Left ventricle myocardium superior (tissue), 1 donor: ENCODE data around the gene TECPR1. TPM values are rescaled to one million over a fixed set of nuclear protein-coding genes. Genes with fewer than 3 reads are reported as not detected.
A peak's percentile ranks its signal among the peaks of the same experiment; 100 is the strongest.
"Not testable (repeated sequence)": the region's sequence is repeated elsewhere in the genome, so short reads cannot be mapped to it uniquely, and the experiment has no call there.

Experiments
- ATAC-seq: fragments of 200-7000 bp; cut with Tn5 transposase; one replicate; pipeline ENCODE4 v1.9.1; 2020; ENCODE audit warnings: mild to moderate bottlenecking, moderate library complexity
- DNase-seq: peaks from one replicate; pipeline ENCODE4 v3.0.0-alpha.2; 2020
- intact Hi-C: fragments of 100-400 bp; cut with micrococcal nuclease; formaldehyde crosslinking; loops from one replicate; pipeline ENCODE4 v1.11.0; 2022
- total RNA-seq: library from RNA; stranded (reverse); fragmentation: NEBNext Ultra II Directional; extraction: Animal tissue kit (Norgen Biotek cat#: 25700); gene quantifications from one replicate; pipeline ENCODE4 v1.2.1, GENCODE V29; 2021
- donor health status: DM: no; HTN: yes; CAD: no; lungs with severe emphysema.

The TECPR1 gene
- total RNA-seq, 1 donor from 2014 or later = 25.2 TPM

DNA sequence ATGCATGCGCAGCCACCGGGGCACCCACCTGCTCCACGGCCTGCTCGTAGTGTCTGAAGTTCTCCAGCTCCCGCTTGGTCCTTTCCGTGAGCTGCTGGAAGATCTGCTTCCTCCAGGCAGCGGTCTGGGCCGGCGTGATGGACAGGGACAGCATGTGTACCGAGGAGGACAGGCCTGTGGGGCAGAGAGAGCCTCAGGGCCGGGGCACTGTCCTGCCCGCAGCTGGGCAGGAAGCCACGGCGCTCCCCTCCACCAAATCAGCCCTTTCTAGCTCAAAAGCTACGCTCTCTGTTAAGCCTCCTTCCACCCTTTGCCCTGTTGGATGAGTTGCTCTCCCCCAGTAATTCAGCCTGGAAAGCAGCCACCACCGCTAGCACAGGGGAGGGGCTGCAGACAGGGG is 19.2 kb downstream of the TECPR1 start:
- intact Hi-C loops = no loop called here
- no peak for DNase-seq
- ATAC-seq = no peak

DNA sequence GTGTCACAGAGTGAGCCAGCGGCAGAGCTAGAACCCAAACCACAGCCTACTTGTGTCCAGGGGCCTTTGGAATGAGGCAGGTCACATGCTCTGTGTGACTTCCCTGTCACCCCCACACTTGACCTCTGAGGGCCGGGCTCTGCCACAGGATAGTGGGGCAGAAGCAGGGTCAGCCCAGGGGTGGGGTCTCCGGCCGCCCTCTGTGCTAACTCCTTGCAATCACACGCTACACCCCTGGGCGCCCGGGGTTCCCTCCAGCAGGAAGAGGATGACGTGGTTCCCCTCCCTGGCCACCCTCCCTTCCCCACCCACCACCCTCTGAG is 19.8 kb downstream of the TECPR1 start:
- DNase-seq (no peak), ATAC-seq (no peak)
- intact Hi-C loops = no loop called here

DNA sequence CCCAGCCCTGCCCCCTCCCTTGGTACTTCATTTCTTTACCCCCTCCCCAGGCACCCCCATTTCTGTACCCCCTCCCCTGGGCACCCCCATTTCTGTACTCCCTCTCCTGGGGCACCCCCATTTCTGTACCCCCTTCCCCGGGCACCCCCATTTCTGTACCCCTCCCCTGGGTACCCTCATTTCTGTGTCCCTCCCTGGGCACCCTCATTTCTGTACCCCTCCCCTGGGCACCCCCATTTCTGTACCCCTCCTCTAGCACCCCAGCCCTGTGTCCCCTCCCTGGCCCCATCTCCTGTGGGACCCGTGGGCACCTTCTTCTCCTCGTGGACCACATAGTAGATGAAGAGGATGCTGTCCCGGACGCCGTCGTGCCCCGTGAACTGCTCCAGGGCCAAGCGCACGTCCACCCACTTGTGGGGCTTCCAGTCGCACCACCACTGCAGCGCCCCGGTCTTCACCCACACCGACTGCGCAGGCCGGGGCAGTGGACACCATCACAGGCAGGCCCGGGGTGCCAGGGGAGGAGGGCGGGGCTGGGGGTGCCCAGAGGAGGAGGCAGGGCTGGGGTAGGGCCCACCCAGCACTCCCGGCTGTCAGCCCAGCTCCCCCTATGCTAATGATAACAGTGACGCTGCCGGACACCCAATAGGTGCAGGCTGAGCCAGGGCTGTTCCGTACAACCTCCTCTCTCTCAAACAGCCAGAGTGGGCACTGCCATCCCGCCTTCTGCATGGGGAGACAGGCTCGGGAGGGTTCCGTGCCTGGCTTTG is 20.4 kb downstream of the TECPR1 start:
- ATAC-seq (no peak), DNase-seq (no peak)
- intact Hi-C loops = no loop called here

DNA sequence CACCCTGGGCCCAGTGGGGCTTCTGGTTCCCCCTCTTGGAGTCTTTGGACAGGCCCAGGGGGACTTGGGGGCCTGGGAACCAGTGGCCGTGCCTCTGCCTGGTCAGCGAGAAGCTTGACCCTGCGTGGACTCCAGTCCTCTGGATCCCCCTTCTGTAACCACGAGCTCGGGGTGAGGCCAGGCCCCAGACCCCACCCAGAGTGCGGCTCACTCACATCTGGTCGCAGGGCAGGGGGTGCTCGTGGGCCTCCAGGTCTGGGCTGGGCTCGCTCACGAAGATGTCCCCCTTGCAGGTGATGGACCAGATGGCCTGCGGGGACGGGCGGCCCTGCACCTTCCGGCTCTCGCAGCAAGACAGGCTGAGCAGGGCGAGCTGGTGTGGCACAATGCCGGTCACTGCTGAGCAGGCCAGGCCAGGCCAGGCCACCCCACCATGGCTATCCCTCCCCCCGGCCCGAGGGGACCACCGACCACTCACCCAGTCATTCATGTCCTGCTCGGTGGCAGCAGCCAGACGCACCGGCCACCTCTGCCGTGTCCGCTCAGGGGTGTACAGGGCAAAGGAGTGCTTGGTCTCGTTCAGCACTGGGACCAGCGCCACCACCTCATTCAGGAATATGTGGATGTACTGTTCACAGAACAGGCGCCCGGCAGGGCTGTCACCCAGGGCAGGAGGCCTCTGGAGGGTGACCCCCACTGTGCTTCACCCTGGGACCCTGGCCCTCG is 21.1 kb downstream of the TECPR1 start:
- no peak for DNase-seq

DNA sequence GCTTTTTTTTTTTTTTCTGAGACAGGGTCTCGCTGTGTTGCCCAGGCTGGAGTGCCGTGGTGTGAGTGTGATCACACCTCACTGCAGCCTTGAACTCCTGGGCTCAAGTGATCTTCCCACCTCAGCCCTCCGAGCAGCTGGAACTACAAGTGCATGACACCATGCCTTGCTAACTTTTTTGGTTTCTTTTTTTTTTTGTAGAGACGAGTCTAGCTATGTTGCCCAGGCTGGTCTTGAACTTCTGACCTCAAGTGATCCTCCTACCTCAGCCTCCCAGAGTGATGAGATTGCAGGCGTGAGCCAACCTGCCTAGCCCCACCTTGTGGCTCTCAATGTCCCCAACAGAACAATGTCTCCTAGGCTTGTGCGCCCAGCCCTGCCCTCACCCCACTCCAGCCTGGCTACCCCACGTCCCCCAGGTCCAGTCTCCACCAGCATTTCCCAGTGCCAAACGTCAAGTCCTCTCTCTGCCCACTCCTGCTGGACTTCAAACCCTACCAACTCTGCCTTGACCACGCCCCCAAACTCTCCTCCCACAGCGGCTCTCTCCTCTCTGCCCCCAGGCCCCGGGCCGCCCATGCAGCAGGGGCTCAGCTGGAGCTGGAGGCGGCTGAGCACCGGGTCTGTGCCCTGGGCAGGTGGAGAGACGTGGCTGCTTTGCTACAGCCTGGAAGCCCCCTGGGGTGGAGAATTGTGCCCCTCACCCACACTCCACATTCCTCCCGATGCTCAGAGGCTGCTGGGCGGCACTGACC is 21.9 kb downstream of the TECPR1 start:
- no peak for DNase-seq
- ATAC-seq = no peak
- intact Hi-C loops = no loop called here

More for the DNA sequence above, 21.1 kb downstream of the TECPR1 start:
- intact Hi-C loops = no loop called here
- no peak for ATAC-seq

DNA sequence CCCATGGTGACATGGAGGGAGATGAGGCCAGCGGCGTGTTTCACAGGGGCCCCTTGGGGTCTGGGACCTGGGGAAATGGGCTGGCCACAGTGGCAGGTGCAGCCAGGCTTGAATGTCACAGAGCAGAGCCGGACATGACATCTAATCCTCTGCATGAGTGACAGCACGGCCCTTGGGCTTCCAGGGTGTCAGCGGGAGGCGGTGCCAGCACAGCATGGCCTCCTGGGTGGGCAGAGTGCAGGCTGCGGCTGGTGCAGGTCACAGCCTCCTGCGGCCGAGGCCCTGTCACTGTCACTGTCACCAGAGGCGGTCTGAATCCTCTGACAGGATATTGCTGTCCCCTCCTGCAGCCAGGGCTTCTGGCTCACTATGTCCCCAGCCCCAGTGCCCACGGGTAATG is 22.6 kb downstream of the TECPR1 start:
- ATAC-seq = no peak
- intact Hi-C loops = no loop called here
- DNase-seq = no peak

DNA sequence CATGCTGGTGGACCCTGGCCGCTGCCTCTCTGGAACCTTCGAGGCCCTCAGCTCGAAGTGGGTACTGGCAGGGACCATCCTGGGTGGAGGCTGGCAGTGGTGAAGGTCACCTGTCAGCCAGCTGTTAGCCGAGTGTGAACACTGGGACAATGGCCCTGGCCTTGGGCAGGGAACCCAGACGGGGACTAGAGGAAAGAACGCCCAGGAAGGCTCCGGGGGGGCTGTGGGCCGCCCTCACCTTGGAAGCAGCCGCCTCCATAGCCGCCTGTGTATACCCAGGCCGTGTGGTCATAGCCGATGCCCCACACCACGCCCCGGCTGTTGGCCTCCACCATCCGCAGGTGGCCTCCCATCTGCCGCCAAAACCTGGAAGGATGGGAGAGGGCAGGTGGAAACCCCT is 23.2 kb downstream of the TECPR1 start:
- no peak for DNase-seq
- peak; percentile 11 for ATAC-seq
- intact Hi-C loops = no loop called here

DNA sequence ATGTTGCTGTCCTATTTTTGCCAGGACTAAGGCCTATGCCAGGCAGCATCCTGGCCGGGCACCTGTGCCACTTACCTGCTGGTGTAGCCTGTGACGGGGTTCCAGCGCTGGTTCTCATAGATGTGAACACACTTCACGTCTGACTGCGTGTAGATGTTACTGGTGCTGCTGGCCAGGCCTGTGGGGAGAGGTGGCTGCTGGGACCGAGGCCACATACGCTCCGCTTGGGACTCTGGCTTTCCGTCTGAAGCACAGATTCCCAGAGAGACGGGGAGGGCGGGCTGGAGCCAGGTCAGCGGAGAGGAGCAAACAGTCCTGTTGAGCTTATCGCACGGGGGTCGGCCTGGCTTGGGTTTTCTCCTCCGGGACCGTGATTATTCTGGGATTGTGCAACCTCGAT is 24.1 kb downstream of the TECPR1 start:
- ATAC-seq = no peak
- DNase-seq = no peak
- intact Hi-C loops = no loop called here

DNA sequence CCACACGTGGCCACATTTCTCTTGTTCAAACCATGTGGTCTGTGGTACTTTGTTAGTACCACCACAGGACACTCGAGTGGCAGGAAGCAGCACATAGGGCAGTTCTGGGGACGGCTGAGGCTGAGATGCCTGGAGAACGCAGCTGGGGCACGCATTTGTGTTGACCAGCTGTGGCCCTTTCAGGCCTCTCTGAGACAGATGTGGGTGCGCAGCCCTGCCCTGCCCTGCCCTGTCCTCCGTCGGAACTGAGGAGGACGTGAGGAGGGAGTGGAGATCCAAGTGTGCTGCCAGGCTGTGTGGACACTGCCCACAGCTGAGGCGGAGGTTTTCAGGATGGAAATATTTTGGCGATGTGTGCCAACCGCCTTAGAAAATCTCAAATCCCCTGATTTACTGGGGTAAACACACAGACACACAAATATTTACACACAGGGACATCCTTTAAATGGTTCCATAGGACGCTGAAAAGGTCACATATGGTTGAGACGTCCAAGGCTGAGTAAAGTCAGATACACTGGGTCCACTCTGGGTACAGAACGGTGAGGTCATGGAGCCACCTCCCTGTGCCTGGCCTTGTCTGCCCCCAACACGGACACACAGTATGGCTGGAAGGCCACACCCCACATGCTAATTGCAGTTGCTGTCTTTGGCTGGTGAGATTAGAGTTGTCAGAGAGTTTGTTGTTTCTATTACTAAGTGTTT is 26.0 kb downstream of the TECPR1 start:
- no peak for ATAC-seq
- intact Hi-C loops = no loop called here
- DNase-seq = no peak

DNA sequence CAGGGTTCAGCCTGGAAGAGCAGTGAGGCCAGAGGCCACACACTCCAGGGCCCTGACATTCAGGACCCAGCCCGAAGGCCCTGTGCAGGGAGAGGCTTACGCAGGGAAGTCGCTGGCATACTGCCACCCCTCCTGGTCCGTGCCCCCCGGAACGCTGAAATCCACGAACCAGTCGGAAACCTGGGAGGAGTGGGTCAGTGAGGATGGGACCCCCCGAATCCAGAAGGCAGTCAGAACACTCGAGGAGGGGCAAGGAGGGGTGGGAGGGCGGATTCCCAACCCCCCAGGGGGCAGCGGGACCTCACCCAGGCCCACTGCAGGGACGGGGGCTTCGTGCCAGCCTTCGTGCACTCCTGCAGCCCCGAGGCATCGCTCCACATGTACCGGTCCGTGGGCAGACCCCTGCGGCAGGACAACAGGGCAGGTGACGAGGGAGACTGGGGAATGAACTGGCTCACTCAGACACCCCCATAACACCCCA is 27.3 kb downstream of the TECPR1 start:
- intact Hi-C loops = no loop called here
- DNase-seq = no peak
- no peak for ATAC-seq

DNA sequence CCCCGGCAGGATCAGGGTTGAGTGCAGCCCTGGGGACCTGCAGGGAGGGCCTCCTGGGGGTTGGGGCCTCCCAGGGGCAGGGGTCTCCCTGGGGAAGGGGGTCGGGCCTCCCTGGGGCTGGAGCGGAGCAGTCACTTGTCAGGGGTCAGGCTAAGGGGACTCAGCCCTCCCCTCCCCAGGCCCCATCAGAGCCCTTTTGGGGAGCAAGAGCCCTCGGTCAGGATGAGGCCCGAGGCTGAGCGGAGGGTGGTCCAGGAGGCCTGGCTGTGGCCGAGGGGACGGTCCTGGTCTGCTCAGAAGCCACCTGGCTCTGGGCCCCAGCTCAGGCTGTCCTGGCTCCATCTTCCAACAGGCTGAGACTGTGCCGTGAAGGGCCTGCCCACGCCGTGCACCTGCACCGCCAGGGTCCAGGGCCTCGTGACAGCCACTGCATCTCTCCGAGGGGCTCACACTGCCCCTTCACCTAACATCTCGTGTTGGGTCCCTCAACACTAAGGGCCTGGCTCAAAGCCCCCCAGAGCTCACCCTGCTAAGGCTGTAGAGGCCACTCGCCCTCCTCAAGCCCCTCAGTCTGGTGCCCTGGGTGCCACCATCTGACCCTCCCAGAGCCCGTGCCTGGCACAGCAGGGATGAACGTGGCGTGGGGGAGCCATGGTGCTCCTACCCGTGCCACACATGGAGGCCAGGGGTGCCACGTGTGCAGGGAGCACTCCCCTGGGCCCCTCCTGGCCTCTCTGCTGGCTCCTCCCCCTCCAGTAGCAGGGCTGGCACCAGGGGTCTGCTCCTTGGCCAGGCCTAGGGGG is 27.9 kb downstream of the TECPR1 start:
- intact Hi-C loops = no loop called here
- DNase-seq (no peak), ATAC-seq (no peak)

DNA sequence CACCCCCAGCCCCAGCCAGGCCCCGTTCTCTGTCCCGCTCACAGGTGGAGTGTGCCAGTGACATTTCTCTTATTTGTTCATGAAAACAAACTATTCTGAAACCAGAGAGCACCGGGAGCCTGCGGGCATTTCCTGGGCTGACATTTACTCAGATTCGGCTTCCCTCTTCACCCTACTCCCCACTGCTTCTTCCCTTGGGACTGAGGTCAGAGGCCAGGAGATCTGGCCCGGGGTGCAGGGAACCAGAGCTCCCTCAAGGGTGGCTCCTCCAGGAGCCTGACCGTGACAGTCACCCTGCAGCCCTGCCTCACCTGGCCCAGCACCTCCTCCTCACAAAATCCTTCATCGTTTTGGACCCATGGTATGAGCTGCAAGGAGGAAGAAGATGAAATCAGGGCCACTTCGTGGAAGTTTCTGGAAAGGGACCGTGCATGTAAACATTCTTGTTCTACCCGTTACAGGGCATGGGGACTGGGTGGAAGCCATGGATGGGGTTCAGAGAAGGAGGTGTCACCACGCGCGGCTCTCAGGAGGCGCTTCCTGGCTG is 28.6 kb downstream of the TECPR1 start:
- intact Hi-C loops = no loop called here
- DNase-seq (no peak), ATAC-seq (no peak)

DNA sequence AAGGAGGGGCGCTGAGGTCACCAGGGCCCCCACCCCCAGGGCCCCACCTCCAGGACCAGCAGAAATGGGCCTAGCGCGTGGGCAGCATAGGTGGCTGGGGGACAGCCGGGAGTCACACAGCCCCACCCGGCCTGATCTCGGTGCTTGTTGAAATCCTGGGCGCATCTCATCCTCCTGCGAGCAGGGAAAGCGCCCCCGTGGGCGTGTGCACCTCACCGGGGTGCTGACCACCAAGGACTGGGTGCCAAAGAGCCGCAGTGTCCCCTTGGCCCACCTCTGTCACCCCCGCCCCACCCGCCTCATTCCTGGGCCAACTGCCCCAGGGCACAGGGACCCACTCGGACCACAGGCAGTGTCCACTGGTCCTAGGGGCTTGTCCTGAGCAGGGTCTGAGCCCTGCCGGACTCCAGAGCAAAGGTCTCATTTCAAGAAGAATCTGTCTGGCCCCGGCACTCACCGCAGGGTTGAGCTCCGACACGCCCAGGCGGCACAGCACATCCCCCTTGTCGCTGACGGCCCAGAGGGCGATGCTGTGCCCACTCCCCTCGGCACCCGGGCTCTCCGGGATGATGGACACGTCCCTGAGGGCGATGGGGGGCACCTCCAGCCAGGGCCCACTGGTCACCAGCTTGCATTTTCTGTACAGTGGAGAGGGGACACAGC is 29.4 kb downstream of the TECPR1 start:
- intact Hi-C loops = no loop called here
- DNase-seq (no peak), ATAC-seq (no peak)

DNA sequence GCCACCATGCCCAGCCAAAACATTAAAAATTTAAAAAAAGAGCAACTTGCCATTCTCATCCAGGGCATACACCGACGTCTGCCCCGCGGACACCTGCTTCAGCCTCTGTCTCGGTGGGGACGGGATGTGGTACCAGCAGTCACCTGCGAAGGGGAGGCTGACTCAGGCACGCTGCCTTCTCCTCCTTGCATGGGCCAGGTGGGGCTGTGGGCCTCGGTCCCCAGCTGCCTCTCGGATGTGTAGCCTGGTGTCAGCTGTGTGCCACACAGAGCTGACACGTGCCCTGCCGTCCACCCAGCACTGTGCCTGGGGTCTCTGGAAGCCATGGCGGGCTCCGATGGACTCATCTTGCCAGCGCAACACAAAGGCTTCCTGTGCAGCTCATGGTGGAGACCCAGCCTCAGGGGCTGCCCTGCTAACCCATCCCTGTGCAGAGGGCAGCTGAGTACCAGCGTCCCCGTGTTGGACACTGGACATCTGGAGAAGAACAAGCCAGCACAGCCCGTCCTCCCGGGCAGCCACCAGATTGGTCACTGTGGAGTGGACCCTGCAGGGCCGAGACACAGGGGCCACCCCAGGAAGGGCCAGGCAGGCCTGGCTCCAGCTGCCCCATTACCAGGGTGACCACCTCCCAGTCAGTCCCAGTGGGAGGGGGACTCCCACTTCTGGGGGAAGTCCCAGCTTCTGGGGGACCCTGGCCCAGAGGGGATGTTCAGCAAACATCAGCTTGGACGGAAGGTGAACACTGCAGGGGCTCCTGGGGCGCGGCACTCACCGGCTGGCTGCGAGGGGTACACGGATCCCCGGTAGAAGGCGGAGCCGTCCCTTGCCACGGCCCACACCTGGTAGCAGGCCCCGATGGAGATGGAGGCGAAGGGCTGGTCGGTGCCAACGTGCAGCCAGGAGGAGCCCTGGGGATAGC is 30.2 kb downstream of the TECPR1 start:
- no peak for DNase-seq
- intact Hi-C loops = no loop called here
- no peak for ATAC-seq

DNA sequence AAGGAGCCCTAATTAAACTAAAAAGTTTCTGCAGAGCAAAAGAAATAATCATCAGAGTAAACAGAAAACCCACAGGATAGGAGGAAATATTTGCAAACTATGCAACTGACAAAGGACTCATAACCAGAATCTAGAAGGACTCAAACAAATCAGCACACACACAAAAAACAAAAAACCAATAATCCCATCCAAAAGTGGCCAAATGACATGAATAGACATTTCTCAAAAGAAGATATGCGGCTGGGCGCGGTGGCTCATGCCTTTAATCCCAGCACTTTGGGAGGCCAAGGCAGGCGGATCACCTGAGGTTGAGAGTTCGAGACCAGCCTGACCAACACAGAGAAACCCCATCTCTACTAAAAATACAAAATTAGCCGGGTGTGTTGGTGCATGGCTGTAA is 32.6 kb downstream of the TECPR1 start:
- DNase-seq, intact Hi-C loops, ATAC-seq: not testable (repeated sequence)

DNA sequence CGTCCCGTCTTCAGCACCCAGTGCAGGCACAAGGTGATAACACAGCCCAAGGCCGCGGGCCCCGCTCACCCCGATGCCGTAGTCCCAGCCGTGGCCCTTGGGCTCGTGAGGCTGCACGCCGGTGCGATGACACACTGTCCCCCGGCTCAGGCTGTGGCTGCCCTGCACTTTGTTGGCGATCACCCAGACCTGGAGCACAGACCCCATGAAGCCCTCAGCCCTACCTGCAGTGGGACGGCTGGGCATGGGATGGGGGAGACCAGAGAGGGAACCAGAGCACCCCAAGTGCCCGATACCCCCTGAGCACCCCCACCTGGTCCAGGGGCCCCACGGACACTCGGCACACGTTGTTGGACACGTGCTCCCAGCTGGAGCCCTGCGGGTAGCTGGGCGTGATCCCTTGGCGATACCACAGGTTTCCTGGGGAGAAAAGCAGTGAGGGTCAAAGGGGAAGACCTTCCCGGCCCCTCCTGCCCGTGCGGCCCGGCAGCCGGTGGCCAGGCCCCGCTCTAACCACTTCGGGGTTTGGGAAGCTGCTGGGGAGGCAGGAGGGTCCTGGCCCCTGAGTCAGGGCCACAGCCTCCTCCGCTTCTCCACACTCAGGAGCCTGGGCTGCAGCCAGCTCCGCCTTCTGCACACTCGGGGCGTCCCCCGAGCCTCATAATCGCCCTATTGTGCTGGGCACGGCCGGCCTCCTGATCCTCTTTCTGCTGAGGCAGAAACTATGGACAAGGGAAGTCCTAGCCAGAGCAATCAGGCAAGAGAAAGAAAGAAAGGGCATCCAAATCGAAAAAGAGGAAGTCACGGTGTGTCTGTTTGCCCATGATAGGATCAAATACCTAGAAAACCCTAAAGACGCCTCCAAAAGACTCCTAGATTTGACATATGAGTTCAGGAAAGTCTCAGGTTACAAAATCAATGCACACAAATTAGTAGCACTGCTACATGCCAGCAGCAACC is 34.1 kb downstream of the TECPR1 start:
- ATAC-seq (peak; percentile 12), DNase-seq (no peak)
- intact Hi-C loops = no loop called here
